Dermis blood vessel endothelial cell (primary cell): ENCODE results near the gene RNU5D-1. TPM values are rescaled to one million over a fixed set of nuclear protein-coding genes. Genes with fewer than 3 reads are reported as not detected.
"Not testable (repeated sequence)": the region's sequence is repeated elsewhere in the genome, so short reads cannot be mapped to it uniquely, and the experiment has no call there.

Source experiments
- DNase-seq: peaks from one replicate; pipeline ENCODE4 v3.0.0; 2010
- total RNA-seq: library from RNA; depleted of rRNA; stranded (reverse); fragments of >200 nt; gene quantifications from 2 replicates; pipeline ENCODE4 v1.2.3, GENCODE V29; 2014

The RNU5D-1 gene
- total RNA-seq, 1 donor from 2014 or later: not detected

GRCh38 chr1:44724955-44725698, 5.8 kb downstream of the RNU5D-1 start:
- no peak for DNase-seq

DNA sequence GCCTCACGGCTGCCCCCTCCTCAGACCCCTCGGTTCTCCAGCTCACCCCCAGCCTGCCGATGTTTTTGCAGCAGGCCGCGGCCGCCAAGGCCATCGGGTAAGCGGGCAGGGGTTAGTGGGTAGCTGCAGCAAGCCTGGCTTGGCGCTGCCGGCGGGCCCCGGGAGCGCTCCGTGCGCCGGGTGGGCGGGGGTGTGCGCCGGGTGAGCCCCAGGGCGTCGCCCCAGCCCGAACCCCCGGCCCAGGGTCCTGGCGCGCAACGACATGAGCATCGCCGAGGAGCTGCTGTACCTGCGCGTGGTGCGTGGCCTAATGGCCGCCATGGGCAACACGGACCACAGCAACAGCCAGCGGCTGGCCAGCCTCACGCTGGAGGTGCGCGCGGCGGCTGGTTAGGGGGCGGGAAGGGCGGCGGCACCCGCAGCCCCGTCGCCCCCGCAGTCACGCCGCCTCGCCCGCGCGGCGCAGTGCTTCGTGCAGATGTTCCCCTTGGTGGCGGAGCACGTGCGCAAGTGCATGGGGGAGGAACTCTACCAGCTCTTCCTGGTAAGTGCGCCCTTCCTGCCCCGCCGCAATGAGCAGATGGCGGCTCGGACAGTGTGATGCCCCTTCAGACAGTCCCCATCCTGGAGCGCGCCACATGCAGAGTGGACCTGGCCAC, 6.5 kb downstream of the RNU5D-1 start:
- DNase-seq: no peak

DNA sequence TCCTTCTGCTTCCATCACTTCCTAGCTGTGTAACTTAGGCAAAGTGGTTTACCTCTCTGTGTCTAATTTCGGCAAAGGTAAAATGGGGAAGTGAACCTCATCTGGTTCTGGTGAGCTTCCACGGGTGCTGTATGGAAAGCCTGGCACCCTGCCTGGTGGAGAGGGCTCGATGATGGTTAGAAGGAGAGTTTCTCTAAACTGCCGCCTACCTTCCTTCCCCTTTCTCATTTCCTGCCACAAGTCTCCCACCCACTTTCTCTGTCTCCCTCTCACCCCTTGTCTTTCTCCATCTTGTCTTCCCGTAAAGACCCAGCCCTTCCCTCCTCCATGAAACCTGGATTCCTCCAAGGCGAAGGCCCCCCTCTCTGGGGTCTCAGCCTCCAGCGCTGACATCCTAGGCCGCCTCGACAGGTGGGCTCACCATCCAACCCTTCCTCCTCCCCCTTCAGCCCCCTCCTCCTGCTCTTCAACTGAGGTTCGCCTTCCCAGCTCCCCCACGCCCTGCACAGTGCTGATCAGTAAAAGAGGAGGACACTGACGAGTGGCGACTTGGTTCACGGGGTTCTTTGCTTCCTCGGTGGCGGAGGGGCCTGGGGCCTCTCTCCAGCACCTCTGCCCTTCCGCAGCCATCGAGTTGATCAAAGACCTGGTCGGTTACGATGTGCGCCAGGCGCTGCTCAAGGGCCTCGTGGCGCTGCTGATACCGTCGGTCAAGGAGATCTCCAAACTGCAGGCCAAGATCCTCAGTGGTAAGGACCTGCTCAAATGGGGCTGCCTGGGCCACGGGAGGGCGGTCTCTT, 7.3 kb downstream of the RNU5D-1 start:
- DNase-seq: no peak

DNA sequence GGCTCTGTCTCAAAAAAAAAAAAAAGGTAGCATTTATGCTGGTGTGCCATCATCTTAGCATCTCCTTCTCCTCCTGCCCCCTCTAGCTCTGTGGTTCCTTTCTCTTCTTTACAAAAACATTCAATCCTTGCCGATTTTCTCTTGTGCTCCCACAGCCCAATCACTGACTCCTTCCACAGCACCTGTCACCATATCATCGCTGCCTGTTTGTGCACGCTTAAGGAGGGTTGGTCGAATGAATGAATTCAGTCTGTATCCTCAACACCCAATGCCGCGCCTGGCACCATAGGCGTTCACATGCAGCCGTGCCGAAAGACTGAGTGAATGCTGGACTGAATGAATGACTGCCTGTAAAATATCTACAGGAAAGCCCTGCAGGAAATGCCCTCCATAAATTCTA, 7.9 kb downstream of the RNU5D-1 start:
- DNase-seq: no peak

DNA sequence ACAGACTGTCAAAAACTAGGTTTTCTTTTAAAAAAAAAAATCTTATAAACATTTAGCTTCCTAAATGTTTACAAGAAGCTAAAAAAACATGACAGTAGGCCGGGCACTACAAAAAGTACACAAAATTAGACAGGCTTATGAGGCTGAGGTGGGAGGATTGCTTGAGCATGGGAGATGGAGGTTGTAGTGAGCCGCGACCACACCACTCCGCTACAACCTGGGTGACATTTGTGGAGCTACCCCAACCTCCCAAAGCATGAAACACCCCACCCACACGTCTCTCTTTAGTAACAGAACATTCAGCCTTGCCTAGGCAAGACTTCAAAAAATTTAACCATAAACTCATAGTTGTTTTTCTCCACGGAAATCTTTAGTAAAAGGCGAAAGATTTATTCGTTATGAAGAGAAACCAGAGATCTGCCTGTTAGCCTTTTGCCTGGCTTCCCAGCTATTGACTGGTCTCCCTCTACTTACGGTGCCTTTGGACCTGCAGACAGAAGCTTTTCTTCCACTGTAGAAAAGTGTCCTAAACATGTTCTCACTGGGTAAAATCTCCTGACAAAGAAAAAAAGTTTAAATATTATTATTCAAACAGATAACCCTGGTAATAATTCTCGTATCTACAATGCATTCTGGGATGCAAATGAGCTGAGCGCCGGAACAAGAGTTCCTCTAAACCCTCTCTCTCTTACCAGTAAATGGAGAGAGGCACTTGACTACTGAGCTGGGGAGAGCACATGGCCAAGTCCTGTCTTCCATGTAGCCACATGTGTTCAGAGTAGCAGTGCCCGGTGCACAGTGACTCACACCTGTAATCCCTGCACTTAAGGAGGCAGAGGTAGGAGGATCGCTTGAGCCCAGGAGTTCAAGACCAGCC, 9.2 kb downstream of the RNU5D-1 start:
- peak; percentile 67 for DNase-seq

- DNase-seq: no peak
These were observed 10.7 kb downstream of the RNU5D-1 start for GRCh38 chr1:44720281-44720680.

DNA sequence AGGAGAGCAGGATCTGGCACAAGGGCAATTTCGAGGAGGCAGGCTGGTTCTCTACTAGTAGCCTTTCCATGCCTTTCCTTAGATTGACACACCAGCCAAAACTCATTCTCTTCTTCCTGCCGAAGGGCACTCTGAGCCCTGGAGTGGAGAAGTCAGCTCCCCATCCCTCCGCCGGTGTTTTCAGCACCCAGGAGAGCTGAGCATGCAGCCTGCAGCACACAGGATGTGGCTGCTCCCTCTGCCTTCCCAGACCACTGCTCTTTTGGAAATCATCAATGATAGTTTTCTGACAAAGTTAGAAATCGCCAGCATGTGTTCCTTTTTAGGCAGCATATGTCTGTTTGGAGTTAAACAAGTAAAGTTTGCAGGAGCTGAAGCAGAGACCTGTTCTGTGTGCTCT, 11.7 kb downstream of the RNU5D-1 start:
- no peak for DNase-seq

GRCh38 chr1:44718091-44718490, 12.9 kb downstream of the RNU5D-1 start:
- no peak for DNase-seq

GRCh38 chr1:44717653-44718052, 13.3 kb downstream of the RNU5D-1 start:
- DNase-seq: no peak

- DNase-seq: no peak
These were observed 13.8 kb downstream of the RNU5D-1 start for GRCh38 chr1:44717156-44717555.

GRCh38 chr1:44714944-44715571, 15.9 kb downstream of the RNU5D-1 start:
- peak; percentile 85 for DNase-seq

- no peak for DNase-seq
These were observed 16.4 kb downstream of the RNU5D-1 start for GRCh38 chr1:44714532-44714931.

GRCh38 chr1:44713321-44713781, 17.6 kb downstream of the RNU5D-1 start:
- DNase-seq: no peak

DNA sequence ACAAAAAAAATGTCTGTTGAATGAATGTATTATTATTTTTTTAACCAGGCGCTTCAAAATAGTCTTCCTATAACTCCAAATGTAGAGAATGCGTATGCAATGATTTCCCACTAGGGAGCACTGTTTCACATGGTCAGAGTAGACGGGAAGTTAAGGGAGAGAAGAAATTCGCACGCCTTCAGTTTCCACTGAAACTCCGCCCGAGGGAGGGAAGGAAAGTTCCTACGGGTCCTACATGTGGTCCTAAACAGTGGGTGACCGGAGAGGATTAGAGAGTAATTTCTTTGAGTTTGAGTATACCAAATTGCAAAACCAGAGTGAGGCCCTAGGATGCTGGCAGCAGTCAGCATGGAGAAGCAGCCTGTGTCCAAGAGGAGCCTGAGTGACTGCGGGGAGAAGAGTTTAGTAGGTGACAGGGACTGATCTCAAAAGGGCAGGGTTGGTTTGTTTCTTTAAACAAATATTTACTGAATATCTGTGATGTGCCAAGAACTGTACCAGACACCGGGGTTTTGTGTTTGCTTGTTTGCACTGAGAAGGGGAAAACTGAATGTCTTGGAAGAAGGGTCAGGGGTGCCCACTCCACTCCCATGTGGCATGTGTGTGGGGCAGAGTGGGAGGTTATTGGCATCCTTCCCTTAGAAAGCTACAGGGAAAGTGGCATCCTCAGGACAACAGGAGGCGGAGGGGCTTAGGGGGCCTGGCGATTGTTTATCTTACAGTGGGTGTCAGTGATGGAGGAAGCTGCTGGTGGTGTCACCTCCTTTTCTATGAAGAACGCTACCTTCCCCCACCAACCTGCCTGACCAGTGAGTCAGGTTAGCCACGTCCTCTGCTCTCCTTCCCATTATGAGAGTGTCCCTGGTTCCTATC, 22.8 kb downstream of the RNU5D-1 start:
- peak; percentile 75 for DNase-seq

DNA sequence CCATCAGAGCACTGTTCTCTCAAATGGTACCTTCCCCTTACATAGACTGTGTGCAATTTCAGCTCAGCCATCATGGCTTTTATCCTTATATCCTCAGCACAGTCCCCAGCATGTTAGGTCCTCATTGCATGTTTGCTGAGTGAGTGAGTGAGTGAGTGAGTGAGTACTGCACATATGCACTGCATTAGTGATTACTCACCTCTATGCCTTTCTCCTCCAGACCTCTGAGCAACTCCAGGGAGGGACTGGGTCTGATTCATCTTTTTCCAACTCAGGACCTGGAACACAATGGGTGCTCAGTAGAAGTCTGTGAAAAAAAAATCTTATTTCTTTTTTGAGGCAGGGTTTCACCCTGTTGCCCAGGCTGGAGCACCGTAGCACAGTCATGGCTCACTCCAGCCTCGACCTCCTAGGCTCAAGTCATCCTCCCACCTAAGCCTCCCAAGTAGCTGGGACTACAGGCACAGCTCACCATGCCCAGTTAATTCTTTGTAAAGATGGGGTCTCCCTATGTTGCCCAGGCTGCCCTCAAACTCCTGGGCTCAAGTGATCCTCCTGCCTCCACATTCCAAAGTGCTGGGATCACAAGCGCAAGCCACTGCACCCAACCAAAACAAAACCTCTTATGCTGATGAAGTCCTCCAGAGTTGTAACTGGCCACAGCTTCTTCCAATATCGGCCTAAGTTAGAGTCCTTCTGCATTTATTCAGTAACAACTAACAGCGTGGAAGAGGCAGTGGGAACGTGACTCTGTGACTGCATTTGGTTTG, 23.7 kb downstream of the RNU5D-1 start:
- DNase-seq: peak; percentile 39

GRCh38 chr1:44705938-44706337, 25.0 kb downstream of the RNU5D-1 start:
- DNase-seq: no peak

DNA sequence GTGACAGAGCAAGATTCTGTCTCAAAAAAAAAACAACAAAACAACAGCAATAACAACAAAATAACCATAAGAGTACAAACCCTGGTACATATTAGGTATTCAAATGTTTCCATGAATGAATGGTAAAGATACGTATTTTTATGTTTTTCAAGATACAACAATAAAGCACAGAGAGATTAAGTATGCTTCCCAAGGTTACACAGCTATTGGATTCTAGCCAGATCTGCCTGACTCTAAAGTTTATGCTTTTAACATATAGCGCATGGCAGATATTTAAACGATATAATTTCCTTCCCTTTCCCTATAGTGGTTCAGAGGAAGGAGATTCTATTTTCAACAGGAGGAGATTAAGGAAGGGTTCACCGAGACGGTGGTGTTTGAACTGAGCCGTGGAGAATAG, 25.5 kb downstream of the RNU5D-1 start:
- no peak for DNase-seq

DNA sequence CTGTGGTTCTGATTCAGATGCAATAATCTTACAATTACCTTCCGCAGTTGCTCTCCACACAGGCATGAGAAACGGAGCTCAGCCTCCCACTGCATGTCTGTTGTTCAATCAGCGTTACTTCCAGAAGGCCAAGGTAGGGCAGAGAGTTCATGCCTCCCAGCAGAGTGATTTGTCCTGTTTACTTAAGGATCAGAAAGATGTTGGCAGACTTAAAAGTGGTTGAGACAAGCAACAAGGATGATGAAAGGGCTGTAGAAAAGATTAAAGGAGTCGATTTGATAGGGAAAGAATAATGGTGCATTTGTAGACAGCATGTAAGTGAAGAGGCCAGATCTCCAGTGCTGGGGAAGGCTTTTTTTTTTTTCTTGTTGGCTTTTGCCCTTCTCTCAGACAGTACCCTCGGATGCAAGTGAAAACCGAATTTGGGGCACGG, 29.8 kb downstream of the RNU5D-1 start:
- DNase-seq: no peak

DNA sequence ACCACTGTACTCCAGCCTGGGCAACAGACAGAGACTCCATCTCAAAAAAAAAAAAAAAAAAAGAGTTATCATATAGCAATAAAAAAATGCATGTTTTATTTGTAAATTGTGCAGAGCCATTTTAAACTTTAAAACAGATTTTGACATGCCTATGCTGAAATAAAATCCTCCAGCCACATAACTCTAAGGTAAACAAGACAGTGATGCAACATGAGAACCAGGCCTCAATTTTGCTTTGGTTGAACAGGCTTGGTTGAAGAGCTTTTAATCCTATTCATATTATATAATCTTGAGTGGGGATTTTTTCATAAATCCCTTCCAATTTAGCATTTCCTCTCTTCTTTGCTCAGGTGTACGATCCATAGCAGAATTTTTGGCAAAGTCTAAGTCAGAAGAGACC, 30.4 kb downstream of the RNU5D-1 start:
- no peak for DNase-seq

DNA sequence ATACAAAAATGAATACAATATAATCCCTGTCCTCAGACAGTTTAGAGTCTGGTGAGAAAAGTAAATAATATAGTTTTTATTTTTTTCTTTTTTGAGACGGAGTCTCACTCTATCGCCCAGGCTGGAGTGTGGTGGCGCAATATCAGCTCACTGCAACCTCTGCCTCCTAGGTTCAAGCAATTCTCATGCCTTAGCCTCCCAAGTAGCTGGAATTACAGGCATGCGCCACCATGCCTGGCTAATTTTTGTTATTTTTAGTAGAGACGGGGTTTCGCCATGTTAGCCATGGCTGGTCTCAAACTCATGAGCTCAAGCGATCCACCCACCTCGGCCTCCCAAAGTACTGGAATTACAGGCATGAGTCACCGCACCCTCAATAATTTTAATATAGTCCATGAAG, 31.6 kb downstream of the RNU5D-1 start:
- DNase-seq: not testable (repeated sequence)
